GM18858 (cell line): Measurements from ENCODE around the gene PLXDC2.
"Not testable (repeated sequence)": the region's sequence is repeated elsewhere in the genome, so short reads cannot be mapped to it uniquely, and the experiment has no call there.

Experiments
- ATAC-seq: cut with Tn5 transposase; IDR thresholded peaks from one replicate; pipeline ENCODE4 v1.9.1; 2021; ENCODE audit not compliant: unreplicated experiment

PLXDC2 gene

DNA sequence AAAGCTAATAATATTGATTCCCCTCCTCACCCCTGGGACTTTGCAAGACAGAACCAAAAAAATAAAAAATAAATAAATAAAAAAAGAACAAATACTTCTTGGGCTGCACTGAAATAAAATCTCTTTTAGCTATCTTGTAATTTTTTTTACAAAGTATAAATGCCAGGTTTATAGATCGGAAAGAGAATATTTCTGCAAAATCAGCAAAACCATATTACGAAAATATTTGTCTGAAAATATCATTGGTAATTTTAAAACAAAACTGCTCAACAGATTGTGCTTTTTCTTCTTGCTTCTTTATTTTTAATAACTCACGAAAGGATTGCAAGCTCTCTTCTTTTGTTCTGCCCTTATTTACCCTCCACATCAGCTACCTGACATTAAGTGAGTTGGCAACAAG, 213.3 kb downstream of the PLXDC2 start:
- no peak for ATAC-seq

DNA sequence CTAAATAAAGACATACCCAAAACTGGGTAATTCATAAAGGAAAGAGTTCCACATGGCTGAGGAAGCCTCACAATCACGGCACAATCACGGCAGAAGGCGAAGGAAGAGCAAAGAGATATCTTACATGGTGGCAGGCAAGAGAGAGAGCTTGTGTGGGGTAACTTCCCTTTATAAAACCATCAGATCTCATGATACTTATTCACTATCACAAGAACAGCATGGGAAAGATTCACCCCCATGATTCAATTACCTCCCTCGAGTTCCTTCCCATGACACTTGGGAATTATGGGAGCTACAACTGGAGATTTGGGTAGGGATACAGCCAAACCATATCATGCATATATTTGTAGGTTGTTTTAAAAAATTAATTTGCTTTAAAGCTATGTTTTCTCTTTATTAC, 217.2 kb downstream of the PLXDC2 start:
- ATAC-seq: no peak

DNA sequence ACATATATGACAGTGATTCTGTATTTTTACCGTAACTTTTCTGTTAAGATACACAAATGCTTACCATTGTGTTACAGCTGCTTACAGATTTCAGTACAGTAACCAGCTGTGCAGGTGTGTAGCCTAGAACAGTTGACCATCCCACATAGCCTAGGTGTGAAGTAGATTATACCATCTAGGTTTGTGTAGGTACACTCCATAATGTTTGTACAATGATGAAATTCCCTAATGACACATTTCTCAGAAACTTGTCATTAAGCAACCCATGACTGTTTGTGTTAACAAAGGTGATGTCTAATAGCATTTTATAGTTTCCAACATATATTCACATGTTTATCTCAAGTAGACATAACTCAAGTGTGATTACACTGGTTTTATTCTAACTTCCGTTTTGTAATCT, 218.5 kb downstream of the PLXDC2 start:
- ATAC-seq: no peak

DNA sequence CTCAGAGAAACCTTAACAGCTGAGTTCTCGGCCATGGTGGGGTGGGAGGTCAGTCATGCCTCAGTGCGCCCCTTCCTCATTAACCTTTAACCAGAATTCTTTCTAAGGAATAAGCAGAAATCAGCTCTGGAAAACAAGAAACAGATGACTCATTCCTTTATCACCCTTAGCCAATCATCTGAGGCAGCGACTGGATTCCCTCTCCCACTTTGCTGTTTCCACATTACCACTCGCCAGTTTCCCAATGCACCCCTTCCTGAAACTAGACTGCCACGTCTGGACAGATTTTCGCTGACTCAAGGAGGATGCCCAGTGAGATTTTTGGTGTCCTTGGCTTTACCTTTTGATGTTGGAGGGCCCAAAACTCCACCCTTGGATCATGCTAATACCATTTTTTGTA, 223.8 kb downstream of the PLXDC2 start:
- ATAC-seq: no peak

DNA sequence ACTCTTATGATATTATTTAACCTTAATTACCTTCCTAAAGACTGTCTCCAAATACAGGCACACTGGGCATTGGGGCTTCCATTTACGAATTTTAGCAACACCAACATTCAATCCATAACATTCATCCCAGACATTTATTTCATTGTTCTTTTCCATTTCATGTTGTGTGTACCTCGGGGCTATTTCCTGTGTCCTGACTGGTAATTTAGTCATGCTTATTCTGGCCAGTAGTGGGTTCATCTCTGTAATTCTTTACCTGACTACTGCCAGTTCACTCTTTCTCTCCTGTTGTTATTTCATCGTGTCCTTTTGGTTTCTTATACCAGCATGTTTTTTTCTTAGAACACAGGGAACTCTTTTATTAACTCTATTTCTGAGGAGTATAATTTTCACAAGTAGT, 225.7 kb downstream of the PLXDC2 start:
- ATAC-seq: no peak

DNA sequence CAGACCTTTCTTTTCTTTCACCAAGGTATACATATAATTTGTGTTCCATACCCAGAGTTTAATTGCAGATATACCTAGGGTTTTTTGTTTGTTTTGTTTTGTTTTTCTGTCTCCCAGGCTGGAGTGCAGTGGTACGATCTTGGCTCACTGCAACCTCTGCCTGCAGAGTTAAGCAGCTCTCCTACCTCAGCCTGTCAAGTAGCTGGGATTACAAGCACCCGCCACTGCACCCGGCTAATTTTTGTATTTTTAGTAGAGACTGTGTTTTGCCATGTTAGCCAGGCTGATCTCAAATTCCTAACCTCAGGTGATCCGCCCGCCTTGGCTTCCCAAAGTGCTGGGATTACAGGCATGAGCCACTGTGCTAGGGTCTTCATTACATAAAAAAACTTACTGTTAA, 228.9 kb downstream of the PLXDC2 start:
- ATAC-seq: not testable (repeated sequence)

DNA sequence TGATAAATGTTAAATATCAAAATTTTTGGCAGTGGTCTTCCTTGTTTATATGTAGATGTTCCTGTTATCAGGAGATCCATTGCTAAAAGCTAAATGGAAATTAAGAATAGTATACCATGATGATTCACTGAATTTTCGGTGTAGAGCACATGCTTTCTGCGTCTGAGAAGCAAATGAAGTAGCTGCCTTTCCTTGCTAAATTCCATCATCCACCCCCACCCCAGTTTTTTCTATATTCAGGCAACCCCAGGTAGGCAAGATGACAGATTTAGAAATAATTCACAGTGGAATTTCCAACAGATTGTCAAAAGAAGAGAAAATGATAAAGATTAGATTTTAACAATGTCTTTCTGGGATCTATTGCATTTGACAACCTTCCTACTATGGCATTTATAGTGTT, 231.9 kb downstream of the PLXDC2 start:
- ATAC-seq: no peak

DNA sequence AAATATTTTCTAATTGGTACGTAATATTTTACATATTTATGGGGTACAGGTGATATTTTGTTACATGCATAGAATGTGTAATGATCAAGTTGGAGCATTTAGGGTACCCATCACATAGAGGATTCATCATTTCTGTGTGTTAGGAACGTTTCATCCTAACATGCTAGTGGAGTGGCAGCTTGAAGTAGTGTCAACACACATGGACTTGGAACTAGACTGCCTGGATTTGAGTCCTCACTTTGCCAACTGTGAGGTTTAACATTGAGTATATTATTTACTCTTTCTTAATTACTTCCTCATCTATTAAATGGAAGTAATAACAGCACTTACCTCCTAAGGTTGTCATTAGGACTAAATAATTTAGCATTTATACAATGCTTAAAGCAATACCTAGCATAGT, 241.9 kb downstream of the PLXDC2 start:
- ATAC-seq: no peak

DNA sequence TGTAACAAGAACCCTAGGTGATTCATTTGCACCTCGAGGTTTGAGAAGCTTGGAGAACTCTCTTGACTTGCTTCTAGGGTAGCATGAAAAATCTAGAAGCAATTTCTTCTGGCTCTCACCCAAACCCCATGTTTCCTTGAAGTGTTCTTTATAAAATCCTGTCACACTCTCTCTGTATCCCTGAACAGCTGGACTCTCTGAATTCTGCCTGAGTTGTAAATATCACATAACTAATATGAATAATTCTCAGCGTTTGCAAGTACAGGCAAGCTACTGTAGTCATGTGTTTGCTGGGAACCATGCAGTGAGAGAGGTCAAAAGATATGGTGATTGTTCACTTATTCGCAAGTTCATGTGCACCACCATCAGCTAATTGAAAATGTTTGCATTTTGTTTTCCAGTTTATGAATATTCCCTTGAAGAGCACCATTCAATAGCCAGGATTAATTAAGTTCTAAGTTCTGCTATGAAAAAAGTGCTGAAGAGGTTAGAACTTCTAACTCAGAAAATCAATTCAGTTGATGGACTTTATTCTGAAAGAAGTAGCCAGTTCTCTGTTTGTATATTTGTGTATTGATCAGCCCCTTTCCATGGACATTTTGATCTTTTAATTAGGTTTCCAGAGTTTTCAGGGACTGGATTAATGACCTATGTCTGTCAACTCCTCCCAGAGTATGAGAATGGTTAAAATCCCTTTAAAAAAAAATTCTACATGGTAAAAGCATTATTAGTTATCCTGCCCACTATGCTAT, 243.0 kb downstream of the PLXDC2 start:
- ATAC-seq: no peak

DNA sequence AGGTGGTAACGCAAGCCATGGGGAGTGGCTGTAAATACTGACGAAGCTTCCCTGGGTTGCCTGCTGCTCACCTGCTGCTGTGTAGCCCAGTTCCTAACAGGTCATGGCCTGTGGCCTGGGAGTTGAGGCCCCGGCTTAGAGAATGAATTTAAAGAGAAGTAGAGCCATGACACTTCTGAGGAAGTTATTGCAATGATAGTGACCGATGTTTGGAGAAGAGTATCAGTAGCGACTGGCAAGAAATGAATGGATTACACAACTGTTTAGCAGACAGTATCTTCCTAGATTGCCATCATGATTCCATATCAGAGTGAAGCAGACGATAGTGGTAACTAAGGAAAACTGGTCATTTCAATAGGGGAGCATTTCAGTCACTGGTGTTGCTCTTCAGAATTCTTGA, 249.6 kb downstream of the PLXDC2 start:
- no peak for ATAC-seq

DNA sequence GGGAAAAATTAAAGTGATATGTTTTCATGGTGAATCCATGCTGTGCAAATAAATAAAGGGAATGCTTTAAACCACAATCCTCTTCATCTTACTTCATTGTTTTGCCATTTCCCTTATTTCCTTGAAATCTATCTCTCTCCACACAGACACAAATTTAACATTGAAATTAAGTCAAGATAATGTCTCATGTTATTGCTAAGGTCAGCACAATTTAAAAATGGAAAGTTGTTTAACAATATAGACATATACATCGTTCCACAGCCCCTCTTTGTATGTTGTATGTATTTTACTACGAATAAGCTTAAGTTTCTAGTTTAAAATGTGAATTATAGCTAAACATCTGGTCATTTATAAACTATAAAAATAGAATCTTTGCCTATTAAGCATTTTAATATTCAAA, 256.9 kb downstream of the PLXDC2 start:
- no peak for ATAC-seq

DNA sequence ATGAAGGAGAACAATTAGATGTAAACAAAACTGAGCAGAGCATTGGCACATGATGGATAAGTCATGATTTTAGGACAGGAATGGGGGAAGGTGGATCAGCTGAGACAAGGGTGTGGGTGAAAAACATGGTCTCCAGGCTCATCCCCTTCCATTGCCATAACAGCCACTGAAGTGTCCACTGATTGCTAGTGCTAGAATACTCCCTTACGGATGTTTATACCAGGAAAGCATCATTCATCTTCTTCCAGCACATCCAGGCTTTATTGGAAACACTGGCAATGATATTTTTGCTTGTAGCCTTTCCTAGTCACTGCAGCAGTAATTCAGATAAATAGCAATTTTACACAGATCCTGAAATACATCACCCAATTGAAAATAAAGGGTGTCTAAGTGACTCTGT, 259.5 kb downstream of the PLXDC2 start:
- no peak for ATAC-seq

DNA sequence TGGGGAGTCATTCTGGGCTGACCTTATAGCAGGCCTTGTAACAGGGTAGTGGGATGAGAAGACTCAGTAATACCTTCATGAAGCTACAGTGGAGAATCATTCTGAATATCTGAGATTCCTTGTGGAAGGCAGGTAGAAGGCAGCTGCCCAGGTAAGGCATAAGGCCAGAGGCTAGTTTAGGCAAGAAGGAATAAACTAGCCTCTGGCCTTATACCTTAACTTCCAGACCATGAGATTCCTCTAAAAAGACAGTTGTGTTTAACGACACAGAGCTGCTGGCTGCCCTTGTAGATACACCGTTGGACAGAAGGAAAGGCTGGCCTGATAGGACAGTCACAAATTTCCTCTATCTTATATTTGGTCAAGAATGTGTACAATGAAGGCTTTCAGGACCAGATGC, 268.2 kb downstream of the PLXDC2 start:
- no peak for ATAC-seq

DNA sequence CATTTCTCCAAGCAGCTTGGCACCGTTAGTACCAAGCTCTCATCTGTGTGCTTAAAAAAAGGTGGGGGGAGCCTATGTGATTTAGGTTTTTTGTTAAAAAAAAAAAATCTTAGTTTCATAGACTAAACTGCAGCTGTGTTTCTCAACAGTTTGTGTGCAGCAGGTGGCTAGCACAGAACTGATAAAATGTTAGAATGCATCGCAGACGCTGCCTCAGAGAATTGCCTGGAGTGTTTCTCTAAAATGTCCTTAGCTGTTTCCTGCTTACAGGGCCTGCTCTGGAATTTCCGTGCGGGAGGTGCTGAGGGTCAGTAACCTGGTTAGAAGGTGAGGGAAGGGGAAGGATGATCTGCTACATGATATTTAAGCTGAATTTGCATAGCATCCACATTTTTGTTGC, 268.9 kb downstream of the PLXDC2 start:
- no peak for ATAC-seq

DNA sequence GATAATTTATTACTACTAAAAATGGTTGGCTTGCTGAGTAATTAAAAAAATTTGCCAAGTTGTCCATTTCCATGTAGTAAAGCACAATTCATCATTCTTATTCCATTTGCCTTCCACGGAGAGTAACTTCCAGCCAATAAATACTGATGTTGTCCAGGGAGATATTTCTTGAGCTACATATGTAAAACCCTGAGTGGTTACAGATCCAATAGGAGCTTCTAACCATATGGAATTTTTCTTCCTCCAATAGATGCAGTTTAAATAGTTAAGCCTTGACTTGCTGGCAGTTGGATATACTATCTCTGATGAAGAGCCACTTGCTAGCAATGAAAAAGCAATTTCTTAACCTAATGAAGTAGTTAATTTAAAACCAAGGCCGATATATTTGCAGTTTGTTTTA, 271.1 kb downstream of the PLXDC2 start:
- no peak for ATAC-seq

DNA sequence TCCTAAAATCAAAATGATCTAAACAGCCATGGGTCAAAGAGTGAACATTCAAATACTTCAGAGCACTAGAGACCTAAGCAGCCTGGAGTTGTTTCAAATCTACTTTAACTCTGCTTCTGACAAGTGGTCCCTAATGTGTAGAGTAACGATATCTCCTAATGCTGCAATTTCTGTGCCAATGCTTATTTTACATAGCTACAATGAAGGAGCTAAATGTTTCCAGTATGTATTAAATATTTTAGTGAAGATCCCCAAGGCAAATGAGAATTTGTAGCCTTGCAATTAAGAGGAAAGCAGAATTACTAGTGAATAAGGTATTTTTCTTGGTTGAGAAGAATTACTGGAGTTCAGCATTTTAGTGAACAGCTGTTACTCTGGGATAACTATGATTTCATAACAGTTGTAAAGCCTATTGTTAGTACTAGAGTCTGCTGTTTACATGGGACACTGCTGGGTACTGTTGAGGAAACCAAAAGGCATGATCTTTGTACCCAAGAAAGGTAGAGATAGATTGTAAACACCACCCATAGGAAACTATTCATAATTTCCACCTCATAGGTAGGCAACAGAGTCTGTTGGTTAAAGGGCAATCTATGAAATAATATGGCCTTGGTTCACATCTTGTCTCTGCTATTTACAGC, 271.9 kb downstream of the PLXDC2 start:
- no peak for ATAC-seq

DNA sequence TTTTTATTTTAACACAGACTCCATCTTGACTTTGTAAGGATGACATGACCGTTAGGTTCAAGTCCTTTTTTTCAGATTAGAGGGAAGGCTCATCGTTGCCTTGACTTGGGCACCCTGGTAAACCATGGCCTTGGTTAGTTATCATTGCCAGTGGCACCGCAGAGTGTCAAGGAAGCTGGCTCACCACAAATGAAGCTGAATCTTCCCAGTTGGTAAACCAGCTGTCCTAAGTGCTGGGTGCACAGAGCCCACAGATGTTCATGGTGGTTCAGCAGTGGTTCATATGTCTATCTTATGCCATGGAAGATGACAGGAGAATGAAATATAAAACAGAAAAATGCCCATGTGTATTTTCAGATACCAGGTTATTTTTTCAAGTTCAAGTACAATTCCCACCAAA, 273.6 kb downstream of the PLXDC2 start:
- ATAC-seq: no peak

DNA sequence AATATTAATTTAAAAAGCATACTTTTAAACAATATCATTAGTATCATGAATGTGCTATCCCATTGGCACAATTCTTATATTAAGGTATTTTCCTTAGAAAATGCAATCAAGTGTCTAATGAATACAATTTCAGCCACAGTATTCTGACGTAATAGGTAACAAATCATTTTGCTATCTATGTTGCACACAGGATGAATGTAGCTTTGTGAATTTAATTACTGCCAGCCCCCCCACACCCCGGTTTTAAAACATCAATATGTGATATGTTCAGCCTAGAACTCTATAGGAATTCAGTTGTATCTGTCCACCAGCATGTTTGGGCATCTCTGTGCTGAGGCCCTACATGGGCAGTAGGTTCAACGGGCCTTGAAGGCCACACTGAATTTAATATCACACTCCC, 274.6 kb downstream of the PLXDC2 start:
- no peak for ATAC-seq

DNA sequence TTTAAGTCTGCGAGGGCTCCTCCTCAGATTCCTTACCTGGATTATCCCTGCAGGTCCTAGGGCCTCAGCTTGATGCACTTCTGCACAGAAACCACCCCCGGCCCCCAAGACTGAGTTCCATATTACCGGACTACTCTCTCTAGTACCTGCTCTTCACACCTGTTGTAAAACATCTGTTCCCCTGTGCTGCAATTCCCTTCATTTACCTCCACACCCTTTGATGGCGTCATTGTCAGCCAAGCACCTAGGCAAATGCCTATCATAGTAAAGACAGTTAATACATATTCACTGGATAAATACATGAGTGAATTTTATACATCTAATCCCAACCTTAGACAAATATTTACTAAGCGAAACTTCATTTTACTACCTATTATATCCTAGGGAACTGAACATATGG, 275.5 kb downstream of the PLXDC2 start:
- ATAC-seq: no peak

DNA sequence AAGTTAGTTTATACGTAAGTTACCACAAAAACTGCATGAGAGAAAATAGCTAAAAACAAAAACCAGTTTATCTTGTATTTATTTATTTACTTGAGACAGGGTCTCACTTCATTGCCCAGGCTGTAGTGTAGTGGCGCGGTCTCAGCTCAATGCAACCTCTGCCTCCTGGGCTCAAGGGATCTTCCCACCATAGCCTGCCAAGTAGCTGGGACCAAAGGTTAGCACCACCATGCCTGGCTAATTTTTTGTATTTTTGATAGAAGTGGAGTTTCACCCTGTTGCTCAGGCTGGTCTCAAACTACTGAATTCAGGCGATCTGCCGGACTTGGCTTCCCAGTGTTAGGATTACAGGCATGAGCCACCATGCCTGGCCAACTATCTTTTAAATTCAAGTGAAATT, 277.4 kb downstream of the PLXDC2 start:
- ATAC-seq: no peak

DNA sequence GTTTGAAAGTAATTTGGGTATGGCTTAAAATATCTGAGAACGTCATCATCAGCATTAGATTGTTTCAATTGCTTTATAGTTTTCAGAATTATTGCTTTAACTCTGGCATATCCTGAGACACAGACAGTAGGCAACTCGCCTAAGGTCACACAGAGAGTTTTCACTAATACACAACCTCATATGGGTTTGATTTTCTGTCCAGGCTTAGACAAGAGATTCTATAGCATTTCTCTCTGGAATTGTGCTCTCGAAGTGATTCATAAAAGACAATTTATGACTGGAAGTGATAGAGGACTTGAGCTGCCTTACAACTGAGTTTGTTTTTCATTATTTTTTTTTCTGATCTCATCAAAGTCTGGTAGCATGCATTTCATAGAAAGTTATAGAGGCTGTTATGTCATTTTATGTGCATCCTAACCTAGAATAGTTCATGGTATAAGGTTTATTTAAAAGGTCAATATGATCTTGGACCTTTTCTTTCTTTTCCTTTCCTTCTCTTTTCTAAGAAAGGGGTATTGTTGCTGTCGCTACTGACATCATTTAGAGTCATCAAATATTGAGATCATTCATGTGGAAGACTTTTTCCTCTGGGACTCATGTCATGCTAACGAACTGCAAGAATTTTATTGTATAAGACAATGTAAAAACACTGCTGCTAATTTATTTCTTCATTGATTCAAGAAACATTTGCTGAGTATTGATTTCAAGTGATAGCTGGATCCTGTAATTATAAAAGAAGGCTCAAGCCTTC, 278.2 kb downstream of the PLXDC2 start:
- ATAC-seq: no peak

DNA sequence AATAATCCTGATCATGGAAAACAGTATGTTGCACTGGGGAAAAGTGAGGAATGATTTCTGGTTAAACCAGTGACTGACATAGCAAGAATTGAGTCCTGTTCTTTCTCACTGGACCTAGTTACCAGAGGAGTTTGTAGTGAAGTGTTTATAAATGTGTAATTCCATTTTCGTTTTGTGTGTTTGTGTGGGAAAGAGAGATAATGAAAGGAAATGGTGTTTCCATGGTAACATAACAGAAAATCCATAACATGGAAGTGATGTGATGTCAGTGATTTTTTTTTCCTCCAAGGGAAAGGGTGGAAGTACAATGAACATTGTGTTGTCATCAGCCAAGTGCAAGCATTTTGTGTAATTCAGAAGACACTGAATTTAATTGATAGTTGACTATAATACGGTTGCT, 283.9 kb downstream of the PLXDC2 start:
- no peak for ATAC-seq
